HG02763 (cell line): ENCODE measurements around the gene ZNF444.
"Not testable (repeated sequence)": the region's sequence is repeated elsewhere in the genome, so short reads cannot be mapped to it uniquely, and the experiment has no call there.

Experiments
- ATAC-seq: cut with Tn5 transposase; IDR thresholded peaks from one replicate; pipeline ENCODE4 v1.9.1; 2021; ENCODE audit warnings: mild to moderate bottlenecking, moderate library complexity; ENCODE audit not compliant: unreplicated experiment

Gene ZNF444

DNA sequence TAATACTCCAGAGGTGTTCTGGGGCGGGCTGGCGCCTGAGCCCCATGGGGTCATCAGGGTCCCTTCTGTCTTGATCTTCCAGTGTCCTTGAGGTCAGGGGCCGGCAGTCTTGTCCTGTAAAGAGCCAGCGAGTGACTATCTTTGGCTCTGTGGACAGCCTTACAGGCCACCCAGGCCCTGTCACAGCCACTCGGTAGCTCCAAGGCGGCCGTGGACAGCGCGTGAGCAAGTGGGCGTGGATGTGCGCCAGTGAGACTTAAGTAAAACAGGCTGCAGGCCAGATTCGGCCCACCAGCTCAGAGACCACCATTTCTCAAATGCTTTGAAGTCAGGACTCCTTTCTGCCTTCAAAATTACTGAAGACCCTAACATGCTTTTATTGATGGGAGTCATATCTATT lies 3.7 kb downstream of the ZNF444 start:
- no peak for ATAC-seq

DNA sequence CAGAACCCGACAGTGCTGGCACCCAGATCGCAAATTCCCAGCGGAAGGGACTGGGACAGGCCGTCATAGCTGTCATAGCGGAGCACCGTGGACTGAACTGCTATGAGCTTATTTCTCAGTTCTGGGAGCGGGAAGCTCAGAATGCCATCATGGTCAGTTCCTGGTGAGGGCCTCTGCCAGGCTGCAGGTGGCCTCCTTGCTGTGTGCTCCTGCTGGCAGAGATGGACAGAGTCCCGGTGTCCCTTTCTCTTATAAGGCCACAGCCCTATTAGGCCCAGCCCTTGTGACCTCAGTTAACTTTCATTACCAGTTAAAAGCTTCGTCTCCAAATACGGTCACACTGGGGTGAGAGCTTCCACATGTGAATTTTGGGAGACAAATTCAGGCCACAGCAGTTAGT lies 4.6 kb downstream of the ZNF444 start:
- no peak for ATAC-seq

DNA sequence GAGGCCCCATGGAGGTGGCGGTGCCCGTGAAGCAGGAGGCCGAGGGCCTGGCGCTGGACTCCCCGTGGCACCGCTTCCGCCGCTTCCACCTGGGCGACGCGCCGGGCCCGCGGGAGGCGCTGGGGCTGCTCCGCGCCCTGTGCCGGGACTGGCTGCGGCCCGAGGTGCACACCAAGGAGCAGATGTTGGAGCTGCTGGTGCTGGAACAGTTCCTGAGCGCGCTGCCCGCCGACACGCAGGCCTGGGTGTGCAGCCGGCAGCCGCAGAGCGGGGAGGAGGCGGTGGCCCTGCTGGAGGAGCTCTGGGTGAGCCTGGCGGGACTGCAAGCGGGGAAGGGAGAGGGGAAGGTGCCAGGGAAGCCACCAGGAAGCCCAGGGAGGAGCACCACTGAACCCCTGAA lies 5.8 kb downstream of the ZNF444 start:
- no peak for ATAC-seq

GRCh38 chr19:56147307-56147706 lies 6.2 kb downstream of the ZNF444 start:
- no peak for ATAC-seq

- ATAC-seq, result no peak
Observed at GRCh38 chr19:56148096-56148495, 7.0 kb downstream of the ZNF444 start.

GRCh38 chr19:56148955-56149655 lies 8.0 kb downstream of the ZNF444 start:
- not testable (repeated sequence) for ATAC-seq

DNA sequence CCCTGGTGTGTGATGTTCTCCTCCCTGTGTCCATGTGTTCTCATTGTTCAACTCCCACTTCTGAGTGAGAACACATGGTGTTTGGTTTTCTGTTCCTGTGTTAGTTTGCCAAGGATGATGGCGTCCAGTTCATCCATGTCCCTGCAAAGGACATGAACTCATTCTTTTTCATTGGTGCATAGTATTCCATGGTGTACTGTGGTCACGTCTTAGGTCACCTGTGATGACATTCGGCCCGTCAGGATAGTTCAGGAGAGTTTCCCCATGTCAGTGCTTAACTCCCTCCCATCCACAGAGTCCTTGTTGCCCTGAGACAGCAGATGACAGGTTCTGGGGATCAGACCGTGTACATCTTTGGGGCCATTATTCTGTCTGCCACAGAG lies 8.6 kb downstream of the ZNF444 start:
- no peak for ATAC-seq

DNA sequence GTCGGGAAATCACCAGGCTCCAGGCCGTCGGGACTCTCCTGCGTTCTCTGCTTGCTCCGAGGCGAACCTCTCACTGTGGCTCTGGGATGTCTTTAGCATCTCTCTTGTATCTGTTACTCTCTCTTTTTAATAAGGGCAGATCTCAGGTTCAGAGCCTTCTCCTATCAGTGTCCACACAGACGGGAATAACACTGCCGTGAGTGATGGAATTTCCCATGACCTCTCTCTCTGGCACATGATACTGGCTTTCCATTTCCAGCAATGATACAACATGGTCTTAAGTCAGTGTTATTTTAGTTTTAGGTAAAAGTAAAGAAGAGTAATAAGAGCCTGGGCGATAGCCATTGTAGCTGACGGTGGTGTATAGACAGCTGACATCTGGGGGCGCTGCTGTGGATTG lies 9.3 kb downstream of the ZNF444 start:
- no peak for ATAC-seq

DNA sequence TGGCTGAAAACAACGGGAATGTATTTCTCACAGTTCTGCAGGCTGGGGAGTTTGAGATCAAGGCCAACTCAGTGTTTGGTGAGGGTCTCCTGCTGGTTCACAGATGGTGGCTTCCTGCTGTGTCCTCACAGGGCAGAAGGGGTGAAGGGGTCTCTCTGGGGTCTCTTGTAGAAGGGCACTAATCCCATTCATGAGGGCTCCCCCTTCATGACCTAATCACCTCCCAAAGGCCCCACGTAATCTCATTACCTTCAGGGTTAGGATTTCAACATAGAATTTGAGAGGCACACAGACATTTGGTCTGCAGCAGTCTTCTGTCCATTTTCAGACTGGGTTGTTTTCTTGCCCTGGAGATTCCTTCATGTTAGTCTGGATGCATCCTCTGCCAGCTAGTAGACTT lies 11.6 kb downstream of the ZNF444 start:
- no peak for ATAC-seq

- no peak for ATAC-seq
Observed at GRCh38 chr19:56153507-56153906, 12.4 kb downstream of the ZNF444 start.

- no peak for ATAC-seq
Observed at GRCh38 chr19:56155124-56155687, 14.1 kb downstream of the ZNF444 start.

DNA sequence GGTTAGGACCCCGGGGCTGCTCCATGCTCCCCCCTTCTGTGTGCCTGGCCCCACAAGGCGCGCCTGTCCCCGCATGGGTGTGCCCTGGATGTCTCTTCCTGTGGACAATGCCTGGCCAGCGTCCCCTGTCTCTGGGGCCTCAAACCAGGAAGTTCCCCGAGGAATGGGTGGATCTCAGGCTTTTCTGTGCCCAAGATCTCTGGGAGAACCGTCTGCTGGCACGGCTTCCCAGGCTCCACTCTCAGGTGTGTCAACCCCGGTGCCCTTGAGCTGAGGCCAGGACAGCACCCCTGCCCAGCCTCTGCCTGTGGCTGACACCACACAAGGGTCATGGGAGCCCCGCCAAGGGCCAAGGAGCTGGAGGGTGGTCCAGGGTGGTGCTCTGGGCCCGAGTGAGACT lies 15.7 kb downstream of the ZNF444 start:
- no peak for ATAC-seq

- no peak for ATAC-seq
Observed at GRCh38 chr19:56158170-56158757, 17.2 kb downstream of the ZNF444 start.

DNA sequence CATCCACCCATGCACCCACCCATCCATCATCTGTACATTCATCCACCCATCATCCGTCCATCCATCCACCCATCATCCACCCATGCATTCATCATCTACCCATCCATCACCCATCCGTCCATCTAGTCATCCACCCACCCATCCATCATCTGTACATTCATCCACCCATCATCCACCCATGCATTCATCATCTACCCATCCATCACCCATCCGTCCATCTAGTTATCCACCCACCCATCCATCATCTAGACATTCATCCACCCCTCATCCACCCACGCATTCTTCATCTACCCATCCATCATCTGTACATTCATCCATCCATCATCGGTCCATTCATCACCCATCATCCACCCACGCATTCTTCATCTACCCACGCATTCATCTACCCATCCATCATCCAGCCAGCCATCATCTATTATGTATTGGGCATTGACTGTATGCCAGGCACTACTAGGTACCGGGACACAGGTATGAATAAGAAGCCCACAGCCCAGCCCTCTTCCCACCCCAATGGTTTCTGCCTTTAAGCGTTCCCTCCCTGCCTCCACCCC lies 18.0 kb downstream of the ZNF444 start:
- no peak for ATAC-seq

DNA sequence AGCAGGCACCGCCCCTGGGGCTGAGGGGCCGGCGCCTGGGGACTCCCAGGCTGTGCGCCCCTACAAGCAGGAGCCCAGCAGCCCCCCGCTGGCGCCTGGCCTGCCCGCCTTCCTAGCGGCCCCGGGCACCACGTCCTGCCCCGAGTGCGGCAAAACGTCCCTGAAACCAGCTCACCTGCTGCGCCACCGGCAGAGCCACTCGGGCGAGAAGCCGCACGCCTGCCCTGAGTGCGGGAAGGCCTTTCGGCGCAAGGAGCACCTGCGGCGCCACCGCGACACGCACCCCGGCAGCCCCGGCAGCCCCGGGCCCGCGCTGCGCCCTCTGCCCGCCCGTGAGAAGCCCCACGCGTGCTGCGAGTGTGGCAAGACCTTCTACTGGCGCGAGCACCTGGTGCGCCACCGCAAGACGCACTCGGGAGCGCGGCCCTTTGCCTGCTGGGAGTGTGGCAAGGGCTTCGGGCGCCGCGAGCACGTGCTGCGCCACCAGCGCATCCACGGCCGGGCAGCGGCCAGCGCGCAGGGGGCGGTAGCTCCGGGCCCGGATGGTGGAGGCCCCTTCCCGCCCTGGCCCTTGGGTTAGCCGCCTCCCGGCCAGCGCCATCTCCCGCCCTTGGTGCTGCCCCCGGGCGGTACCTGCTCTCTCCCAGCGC lies 18.7 kb downstream of the ZNF444 start:
- no peak for ATAC-seq

DNA sequence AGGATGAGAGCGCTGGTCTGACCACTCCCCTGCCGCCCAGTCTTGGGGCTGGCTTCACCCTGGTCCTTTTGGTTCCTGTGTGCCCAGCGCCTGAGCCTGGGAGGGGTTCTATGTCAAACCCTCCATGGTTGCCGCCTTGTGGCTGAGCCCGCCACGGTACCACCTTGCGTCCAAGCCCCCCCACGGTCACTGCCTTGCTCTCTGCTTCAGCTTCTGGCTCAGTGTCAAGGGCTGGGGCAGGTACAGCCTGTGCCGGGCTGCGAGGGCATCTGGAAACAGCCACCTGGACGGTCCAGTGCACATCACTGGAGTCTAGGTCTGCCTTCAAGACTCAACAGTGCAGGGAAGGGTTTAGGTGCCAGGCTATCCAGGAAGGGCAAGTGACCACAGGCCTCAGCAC lies 20.4 kb downstream of the ZNF444 start:
- no peak for ATAC-seq

DNA sequence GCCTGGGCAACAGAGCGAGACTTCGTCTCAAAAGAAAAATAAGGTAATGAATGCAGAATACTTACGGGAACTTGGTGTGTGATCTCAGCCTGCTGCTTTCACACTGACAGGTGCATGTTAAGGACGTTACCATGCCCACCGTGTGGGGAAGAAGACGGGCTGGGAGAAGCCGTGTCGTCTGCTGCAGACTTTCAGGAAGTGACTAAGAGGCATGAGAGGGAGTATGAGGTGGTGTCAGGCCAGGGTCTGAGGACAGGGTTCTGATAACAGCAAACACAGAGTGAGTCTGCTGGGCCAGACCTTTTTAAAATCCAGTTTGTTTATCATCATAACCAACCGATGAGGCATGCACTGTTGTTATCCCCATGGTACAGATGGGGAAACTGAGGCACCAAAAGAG lies 21.2 kb downstream of the ZNF444 start:
- ATAC-seq, result no peak

- ATAC-seq, result no peak
Observed at GRCh38 chr19:56163097-56163496, 22.0 kb downstream of the ZNF444 start.

DNA sequence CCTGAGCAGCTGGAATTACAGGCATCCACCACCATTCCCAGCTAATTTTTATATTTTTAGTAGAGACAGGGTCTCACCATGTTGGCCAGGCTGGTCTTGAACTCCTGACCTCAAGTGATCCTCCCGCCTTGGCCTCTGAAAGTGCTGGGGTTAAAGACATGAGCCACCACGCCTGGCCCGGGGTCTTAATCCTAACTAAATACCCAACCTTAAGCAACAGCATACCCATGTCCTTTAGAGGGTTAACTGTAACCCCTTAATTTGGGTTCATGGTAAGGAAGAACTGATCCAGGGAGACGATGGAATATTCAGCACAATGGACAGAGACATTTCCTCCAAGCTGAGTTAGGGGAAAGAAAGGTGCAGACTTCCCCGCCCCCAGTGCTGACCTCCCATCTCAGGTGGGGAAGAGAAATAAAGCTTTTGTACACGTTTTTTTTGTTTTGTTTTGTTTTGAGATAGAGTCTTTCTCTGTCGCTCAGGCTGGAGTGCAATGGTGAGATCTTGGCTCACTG lies 26.0 kb downstream of the ZNF444 start:
- ATAC-seq, result no peak

GRCh38 chr19:56170261-56170660 lies 29.2 kb downstream of the ZNF444 start:
- ATAC-seq, result no peak

DNA sequence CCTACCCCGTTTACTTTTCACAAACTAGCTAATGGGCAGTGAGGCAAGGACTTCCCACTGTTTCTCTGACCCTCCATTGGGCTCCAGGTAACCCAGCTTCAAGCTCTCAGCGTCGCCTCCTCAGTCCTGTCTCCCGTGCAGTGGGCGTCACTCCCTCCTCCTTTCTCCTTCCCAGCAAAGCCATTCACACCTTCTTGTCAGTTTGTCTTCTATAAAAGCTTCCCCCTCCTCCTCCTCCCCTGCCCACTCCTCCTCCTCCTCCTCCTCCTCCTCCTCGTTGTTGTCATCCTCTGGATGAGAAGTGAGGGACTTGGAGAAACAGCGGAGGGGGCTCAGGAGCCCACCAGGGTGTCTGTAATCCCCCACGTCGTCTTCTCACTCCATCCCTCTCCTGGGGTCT lies 33.0 kb downstream of the ZNF444 start:
- no peak for ATAC-seq

- ATAC-seq, result no peak
Observed at GRCh38 chr19:56174550-56174949, 33.5 kb downstream of the ZNF444 start.
